Glutamatergic neuron (in vitro differentiated cells): Measurements from ENCODE around the gene RPS19BP1. TPM values are rescaled to one million over a fixed set of nuclear protein-coding genes. Genes with fewer than 3 reads are reported as not detected.

Experiments used
- DNase-seq: peaks from one replicate; pipeline ENCODE4 v3.0.0; 2022
- H3K27ac Mint-ChIP-seq: one replicate; pipeline ENCODE4 v1.8.0; 2020; ENCODE audit warnings: mild to moderate bottlenecking, mixed read lengths, inconsistent platforms; ENCODE audit not compliant: unreplicated experiment
- H3K27me3 Mint-ChIP-seq: one replicate; pipeline ENCODE4 v1.8.0; 2020; ENCODE audit warnings: mild to moderate bottlenecking, moderate library complexity, mixed read lengths, inconsistent platforms; ENCODE audit not compliant: unreplicated experiment
- H3K36me3 Mint-ChIP-seq: one replicate; pipeline ENCODE4 v1.8.0; 2020; ENCODE audit warnings: mild to moderate bottlenecking, mixed read lengths, inconsistent platforms; ENCODE audit not compliant: unreplicated experiment
- H3K4me1 Mint-ChIP-seq: one replicate; pipeline ENCODE4 v1.8.0; 2020; ENCODE audit warnings: mild to moderate bottlenecking, low read depth, mixed read lengths, inconsistent platforms; ENCODE audit not compliant: unreplicated experiment
- H3K4me3 Mint-ChIP-seq: one replicate; pipeline ENCODE4 v1.8.0; 2020; ENCODE audit warnings: mild to moderate bottlenecking, mixed read lengths, inconsistent platforms; ENCODE audit not compliant: unreplicated experiment
- H3K9me3 Mint-ChIP-seq: one replicate; pipeline ENCODE4 v1.8.0; 2020; ENCODE audit warnings: mild to moderate bottlenecking, moderate library complexity, mixed read lengths, inconsistent platforms; ENCODE audit not compliant: unreplicated experiment
- CTCF ChIP-seq: fragments of 200-600 bp; sonication (generic); IDR thresholded peaks from one replicate; pipeline ENCODE4 v1.5.0; 2021; ENCODE audit not compliant: partially characterized antibody, unreplicated experiment
- total RNA-seq: library from RNA; stranded (reverse); fragmentation: NEBNext Ultra II Directional; extraction: Animal tissue kit (Norgen Biotek cat#: 25700); gene quantifications from one replicate; pipeline ENCODE4 v1.2.1, GENCODE V29; 2021; ENCODE audit not compliant: unreplicated experiment

RPS19BP1 gene
- total RNA-seq, 1 donor from 2014 or later = 59.6 TPM

- Mint-ChIP-seq H3K27ac (peak overlapping the region; percentile 95), H3K4me3 (no peak overlapping the region), H3K36me3 (peaks cover 1% of the 10 kb centered on the region), H3K4me1 (peaks cover 10% of the 10 kb centered on the region), H3K9me3 (peaks cover 8% of the 10 kb centered on the region), H3K27me3 (peaks cover 9% of the 10 kb centered on the region)
- no peak for TF ChIP-seq CTCF
- DNase-seq = no peak
These were observed 45.4 kb upstream of the RPS19BP1 start for GRCh38 chr22:39577900-39578299.

GRCh38 chr22:39577366-39577765 is 44.8 kb upstream of the RPS19BP1 start:
- H3K27me3 Mint-ChIP-seq = peaks cover 7% of the 10 kb centered on the region
- no peaks in the 10 kb centered on the region for H3K36me3 Mint-ChIP-seq
- H3K27ac Mint-ChIP-seq = peak overlapping the region; percentile 22
- no peak for DNase-seq
- peaks cover 5% of the 10 kb centered on the region for H3K9me3 Mint-ChIP-seq
- no peak overlapping the region for H3K4me3 Mint-ChIP-seq
- TF ChIP-seq CTCF = no peak
- H3K4me1 Mint-ChIP-seq = peaks cover 10% of the 10 kb centered on the region

GRCh38 chr22:39576027-39576426 is 43.5 kb upstream of the RPS19BP1 start:
- no peak overlapping the region for H3K4me3 Mint-ChIP-seq
- peaks cover 10% of the 10 kb centered on the region for H3K4me1 Mint-ChIP-seq
- no peaks in the 10 kb centered on the region for H3K36me3 Mint-ChIP-seq
- TF ChIP-seq CTCF = no peak
- no peak for DNase-seq
- peaks cover 5% of the 10 kb centered on the region for H3K9me3 Mint-ChIP-seq
- H3K27ac Mint-ChIP-seq = no peak overlapping the region
- H3K27me3 Mint-ChIP-seq = peaks cover 5% of the 10 kb centered on the region

DNA sequence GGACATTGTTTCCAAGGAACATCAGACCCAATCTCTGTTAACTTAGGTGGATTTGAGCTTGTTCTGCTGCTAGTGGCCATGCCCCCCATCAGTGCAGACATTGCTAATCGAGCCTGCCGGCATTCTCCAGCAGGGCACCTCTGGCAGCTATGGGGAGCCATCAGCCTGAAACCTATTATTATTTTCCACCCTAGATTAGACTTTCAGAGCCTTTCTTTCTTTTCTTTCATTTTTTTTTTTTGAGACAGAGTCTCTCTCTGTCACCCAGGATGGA is 42.9 kb upstream of the RPS19BP1 start:
- Mint-ChIP-seq H3K27me3 (peaks cover 5% of the 10 kb centered on the region), H3K4me1 (peaks cover 10% of the 10 kb centered on the region), H3K9me3 (peaks cover 5% of the 10 kb centered on the region), H3K27ac (no peak overlapping the region), H3K4me3 (no peak overlapping the region), H3K36me3 (no peaks in the 10 kb centered on the region)
- TF ChIP-seq CTCF = no peak
- no peak for DNase-seq

DNA sequence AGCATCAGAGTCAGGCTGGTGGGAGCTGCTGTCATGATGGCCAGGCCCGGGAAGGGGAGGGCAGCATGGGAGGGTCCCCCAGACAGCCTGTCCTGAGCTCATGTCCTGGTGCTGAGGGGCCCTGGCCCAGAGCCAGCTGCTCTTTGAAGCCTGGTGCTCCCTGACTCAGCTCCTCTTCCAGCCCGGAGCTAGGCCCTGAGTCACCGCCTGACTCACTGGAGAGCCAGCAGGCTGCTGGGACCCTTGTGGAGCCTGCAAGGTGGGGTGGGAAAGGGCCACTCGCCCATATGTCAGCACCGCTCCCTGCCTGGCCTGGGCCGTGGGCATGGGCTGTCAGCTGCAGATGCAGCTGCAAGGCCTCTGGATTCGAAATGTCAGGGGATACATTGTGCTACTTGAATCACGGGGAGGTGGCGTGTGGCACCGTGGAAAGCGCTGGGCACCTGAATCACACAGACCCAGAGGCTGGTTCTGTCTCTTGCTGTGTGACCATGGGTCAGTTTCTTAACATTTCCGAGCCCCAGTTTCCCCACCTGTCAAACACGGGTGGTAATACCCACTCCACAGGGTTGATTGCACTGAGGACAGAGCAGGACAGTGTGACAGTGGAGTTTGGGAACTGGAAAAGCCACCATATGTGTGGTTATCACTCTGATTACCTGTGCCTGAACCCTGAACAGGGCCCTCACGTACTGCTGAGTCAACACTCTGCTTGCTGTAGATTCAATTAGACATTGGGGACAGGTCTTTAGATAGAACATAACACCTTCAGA is 42.4 kb upstream of the RPS19BP1 start:
- Mint-ChIP-seq H3K4me3 (no peak overlapping the region), H3K27ac (no peak overlapping the region), H3K9me3 (peaks cover 5% of the 10 kb centered on the region), H3K4me1 (peaks cover 10% of the 10 kb centered on the region), H3K27me3 (peaks cover 5% of the 10 kb centered on the region), H3K36me3 (no peaks in the 10 kb centered on the region)
- no peak for DNase-seq
- TF ChIP-seq CTCF = no peak
